A673 (cell line): ENCODE results near the gene LINC01488. TPM values are rescaled to one million over a fixed set of nuclear protein-coding genes. Genes with fewer than 3 reads are reported as not detected.

ENCODE experiments used
- BruUV-seq: library from RNA; stranded (reverse); fragments of 400-500 nt; replicated peaks from 2 replicates; lab custom pipeline; 2021; lab: Mats Ljungman, UMichigan
- CTCF ChIA-PET: fragments of 300-600 bp; sonication (Branson Sonifier 250); formaldehyde crosslinking; loops from one replicate; lab custom pipeline; 2022; ENCODE audit warnings: antibody characterized with exemption; lab: Charles Lee
- POLR2A ChIA-PET: fragments of 300-600 bp; sonication (Branson Sonifier 250); formaldehyde crosslinking; loops from one replicate; lab custom pipeline; 2022; ENCODE audit warnings: antibody characterized with exemption; ENCODE audit not compliant: low non-redundant PET; lab: Charles Lee
- DNase-seq: peaks from one replicate; pipeline ENCODE4 v3.0.0-alpha.2; 2015; ENCODE audit warnings: low spot score
- H3K27ac ChIP-seq: fragments of 200-600 bp; sonication (generic); 2 replicates; pipeline ENCODE4 v1.5.1; 2016; ENCODE audit warnings: mixed run types, low read depth, mild to moderate bottlenecking, mixed read lengths, antibody characterized with exemption, low read length; ENCODE audit not compliant: poor library complexity, severe bottlenecking
- H3K27me3 ChIP-seq: fragments of 200-600 bp; sonication (generic); replicated peaks from 2 replicates; pipeline ENCODE4 v1.6.1; 2017; ENCODE audit warnings: mixed run types, low read depth, mild to moderate bottlenecking, mixed read lengths, antibody characterized with exemption, low read length; ENCODE audit not compliant: insufficient read depth, poor library complexity
- H3K36me3 ChIP-seq: fragments of 200-600 bp; sonication (generic); 2 replicates; pipeline ENCODE4 v1.6.1; 2016; ENCODE audit warnings: mixed run types, mild to moderate bottlenecking, mixed read lengths, antibody characterized with exemption, low read length; ENCODE audit not compliant: insufficient read depth, poor library complexity, severe bottlenecking
- H3K4me1 ChIP-seq: fragments of 200-600 bp; sonication (generic); 2 replicates; pipeline ENCODE4 v1.6.1; 2017; ENCODE audit warnings: mixed run types, mild to moderate bottlenecking, mixed read lengths, antibody characterized with exemption, low read length; ENCODE audit not compliant: insufficient read depth, poor library complexity, severe bottlenecking
- H3K4me3 ChIP-seq: fragments of 200-600 bp; sonication (generic); 2 replicates; pipeline ENCODE4 v1.5.1; 2016; ENCODE audit warnings: low read depth, mixed run types, mild to moderate bottlenecking, mixed read lengths, low read length; ENCODE audit not compliant: poor library complexity, severe bottlenecking
- H3K9me3 ChIP-seq: fragments of 200-600 bp; sonication (generic); 2 replicates; pipeline ENCODE4 v1.6.1; 2016; ENCODE audit warnings: mixed run types, low read depth, mild to moderate bottlenecking, mixed read lengths, antibody characterized with exemption, low read length; ENCODE audit not compliant: poor library complexity, severe bottlenecking
- EZH2 ChIP-seq: fragments of 200-600 bp; sonication (generic); IDR thresholded peaks from 2 replicates; pipeline ENCODE4 v1.6.1; 2017; ENCODE audit warnings: borderline replicate concordance, low read depth, mild to moderate bottlenecking, mixed read lengths, antibody characterized with exemption, low read length; ENCODE audit not compliant: poor library complexity, severe bottlenecking
- intact Hi-C: fragments of 100-400 bp; cut with micrococcal nuclease; formaldehyde crosslinking; loops from one replicate; pipeline ENCODE4 v1.10.0; 2022; ENCODE audit not compliant: unreplicated experiment
- total RNA-seq: library from RNA; stranded (reverse); gene quantifications from 2 replicates; pipeline ENCODE4 v1.2.3, GENCODE V29; 2021
- TF ChIP-seq, protein P1 (sequence below): fragments of 300-800, 200-600 bp; sonication (generic); conservative IDR thresholded peaks from 2 replicates; pipeline ENCODE4 v1.5.1; 2017; ENCODE audit warnings: low read depth, mild to moderate bottlenecking, antibody characterized with exemption, low read length, moderate library complexity, mixed read lengths

Gene LINC01488
- total RNA-seq, 1 experiment from 2014 or later: not detected

- Histone ChIP-seq H3K27ac (no peak overlapping the region), H3K4me3 (no peak overlapping the region), H3K36me3 (no peaks in the 10 kb centered on the region), H3K9me3 (no peaks in the 10 kb centered on the region), H3K4me1 (no peaks in the 10 kb centered on the region), H3K27me3 (no peaks in the 10 kb centered on the region)
- POLR2A ChIA-PET: no interaction called here
- no peak for TF ChIP-seq EZH2
- TF ChIP-seq, protein P1, sequence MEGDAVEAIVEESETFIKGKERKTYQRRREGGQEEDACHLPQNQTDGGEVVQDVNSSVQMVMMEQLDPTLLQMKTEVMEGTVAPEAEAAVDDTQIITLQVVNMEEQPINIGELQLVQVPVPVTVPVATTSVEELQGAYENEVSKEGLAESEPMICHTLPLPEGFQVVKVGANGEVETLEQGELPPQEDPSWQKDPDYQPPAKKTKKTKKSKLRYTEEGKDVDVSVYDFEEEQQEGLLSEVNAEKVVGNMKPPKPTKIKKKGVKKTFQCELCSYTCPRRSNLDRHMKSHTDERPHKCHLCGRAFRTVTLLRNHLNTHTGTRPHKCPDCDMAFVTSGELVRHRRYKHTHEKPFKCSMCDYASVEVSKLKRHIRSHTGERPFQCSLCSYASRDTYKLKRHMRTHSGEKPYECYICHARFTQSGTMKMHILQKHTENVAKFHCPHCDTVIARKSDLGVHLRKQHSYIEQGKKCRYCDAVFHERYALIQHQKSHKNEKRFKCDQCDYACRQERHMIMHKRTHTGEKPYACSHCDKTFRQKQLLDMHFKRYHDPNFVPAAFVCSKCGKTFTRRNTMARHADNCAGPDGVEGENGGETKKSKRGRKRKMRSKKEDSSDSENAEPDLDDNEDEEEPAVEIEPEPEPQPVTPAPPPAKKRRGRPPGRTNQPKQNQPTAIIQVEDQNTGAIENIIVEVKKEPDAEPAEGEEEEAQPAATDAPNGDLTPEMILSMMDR: no peak
- intact Hi-C loops: no loop called here
- DNase-seq: no peak
- CTCF ChIA-PET: no interaction called here
- no TSS peak for BruUV-seq
These were observed 1.7 kb upstream of the LINC01488 start for GRCh38 chr11:69479591-69480271.

DNA sequence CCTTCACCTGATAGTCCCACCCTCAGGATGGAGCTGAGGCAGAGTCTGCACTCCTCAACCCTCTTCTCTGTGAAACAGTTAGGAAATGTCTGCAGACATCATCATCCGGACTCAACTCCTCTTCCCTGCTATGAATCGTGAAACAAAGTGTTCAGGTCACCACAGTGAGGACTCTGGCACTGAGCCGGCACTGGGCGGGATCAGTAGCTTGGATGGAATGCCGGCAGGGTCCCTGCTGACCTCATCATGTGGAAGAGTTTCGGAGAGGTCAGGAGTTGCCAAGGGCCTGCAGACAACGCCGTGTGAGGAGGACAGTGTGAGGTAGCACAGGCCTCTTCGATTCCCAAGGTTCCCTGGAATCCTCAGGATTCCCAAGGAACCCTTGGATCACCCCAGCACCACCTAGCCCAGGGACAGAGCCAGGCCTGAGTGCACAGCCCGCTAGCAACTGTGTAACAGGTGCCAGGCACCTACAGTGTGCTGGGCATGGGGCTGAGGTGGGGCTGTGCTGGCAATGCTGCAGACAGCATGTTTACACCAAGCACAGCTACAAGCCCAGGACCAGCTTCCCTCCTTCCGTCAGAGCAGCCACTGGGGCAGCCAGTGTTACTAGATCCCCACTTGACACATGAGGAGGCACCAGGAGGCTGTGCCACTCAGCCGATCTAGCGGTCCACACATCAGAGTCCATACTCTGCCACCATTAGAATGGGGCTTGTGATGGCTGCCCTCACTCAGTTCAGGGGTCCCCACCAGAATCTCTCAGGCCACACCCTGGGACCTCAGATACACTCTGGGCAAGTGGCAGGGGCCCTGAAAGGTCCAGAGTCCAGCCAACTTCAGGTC is 693 bp upstream of the LINC01488 start:
- no peaks in the 10 kb centered on the region for H3K27me3 ChIP-seq
- CTCF ChIA-PET: no interaction called here
- TF ChIP-seq EZH2: no peak
- TF ChIP-seq, protein P1: no peak
- no peak overlapping the region for H3K4me3 ChIP-seq
- POLR2A ChIA-PET: no interaction called here
- no TSS peak for BruUV-seq
- H3K4me1 ChIP-seq: no peaks in the 10 kb centered on the region
- no peak for DNase-seq
- no peaks in the 10 kb centered on the region for H3K9me3 ChIP-seq
- no peaks in the 10 kb centered on the region for H3K36me3 ChIP-seq
- H3K27ac ChIP-seq: no peak overlapping the region
- intact Hi-C loops: no loop called here

- TF ChIP-seq EZH2: no peak
- TF ChIP-seq, protein P1: no peak
- Histone ChIP-seq H3K4me1 (no peaks in the 10 kb centered on the region), H3K27me3 (no peaks in the 10 kb centered on the region), H3K9me3 (no peaks in the 10 kb centered on the region), H3K4me3 (no peak overlapping the region), H3K27ac (no peak overlapping the region), H3K36me3 (no peaks in the 10 kb centered on the region)
- no peak for DNase-seq
- intact Hi-C loops: no loop called here
- no TSS peak for BruUV-seq
- POLR2A ChIA-PET: no interaction called here
- CTCF ChIA-PET: no interaction called here
These were observed 859 bp downstream of the LINC01488 start for GRCh38 chr11:69482322-69482721.
